Gastrocnemius medialis (tissue), 4 donors: ENCODE data around the gene RHBDD1.

ENCODE experiments used
- POLR2A ChIP-seq, 2 donors: fragments of 450-650 bp; IDR thresholded peaks; one replicate each; pipeline ENCODE4 v1.6.1; 2017; ENCODE audit warnings: antibody characterized with exemption in 2 of 2, mild to moderate bottlenecking in 2 of 2, moderate library complexity in 2 of 2
- TF ChIP-seq, protein P1 (sequence below), 5 experiments: fragments of 450-650 bp in 3 of 5; fragments of 200-600 bp in 2 of 5; sonication (generic) in 2 of 5; IDR thresholded peaks in 4 of 5; conservative IDR thresholded peaks in 1 of 5; 1 replicate in 4 of 5; 2 replicates in 1 of 5; pipeline ENCODE4 v1.5.1; 2016 to 2019; ENCODE audit warnings: antibody characterized with exemption in 5 of 5, mild to moderate bottlenecking in 3 of 5, moderate library complexity in 3 of 5

- TF ChIP-seq POLR2A (IDR thresholded peaks at IDR 0.05): no peak
- TF ChIP-seq, protein P1, sequence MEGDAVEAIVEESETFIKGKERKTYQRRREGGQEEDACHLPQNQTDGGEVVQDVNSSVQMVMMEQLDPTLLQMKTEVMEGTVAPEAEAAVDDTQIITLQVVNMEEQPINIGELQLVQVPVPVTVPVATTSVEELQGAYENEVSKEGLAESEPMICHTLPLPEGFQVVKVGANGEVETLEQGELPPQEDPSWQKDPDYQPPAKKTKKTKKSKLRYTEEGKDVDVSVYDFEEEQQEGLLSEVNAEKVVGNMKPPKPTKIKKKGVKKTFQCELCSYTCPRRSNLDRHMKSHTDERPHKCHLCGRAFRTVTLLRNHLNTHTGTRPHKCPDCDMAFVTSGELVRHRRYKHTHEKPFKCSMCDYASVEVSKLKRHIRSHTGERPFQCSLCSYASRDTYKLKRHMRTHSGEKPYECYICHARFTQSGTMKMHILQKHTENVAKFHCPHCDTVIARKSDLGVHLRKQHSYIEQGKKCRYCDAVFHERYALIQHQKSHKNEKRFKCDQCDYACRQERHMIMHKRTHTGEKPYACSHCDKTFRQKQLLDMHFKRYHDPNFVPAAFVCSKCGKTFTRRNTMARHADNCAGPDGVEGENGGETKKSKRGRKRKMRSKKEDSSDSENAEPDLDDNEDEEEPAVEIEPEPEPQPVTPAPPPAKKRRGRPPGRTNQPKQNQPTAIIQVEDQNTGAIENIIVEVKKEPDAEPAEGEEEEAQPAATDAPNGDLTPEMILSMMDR (IDR thresholded peaks at IDR 0.05 in 4 of 5, conservative IDR thresholded peaks at IDR 0.05 in 1 of 5): no peak
Measured at GRCh38 chr2:226825056-226825455, 10.8 kb upstream of the RHBDD1 start.
